ENCODE data around the gene BHLHE40. TPM values are rescaled to one million over a fixed set of nuclear protein-coding genes. Genes with fewer than 3 reads are reported as not detected.
A peak's percentile ranks its signal among the peaks of the same experiment; 100 is the strongest.
"Not testable (repeated sequence)": the region's sequence is repeated elsewhere in the genome, so short reads cannot be mapped to it uniquely, and the experiment has no call there.

The BHLHE40 gene
- polyA plus RNA-seq, 3 donors = 39.0 to 138 (median 80.4) TPM

DNA sequence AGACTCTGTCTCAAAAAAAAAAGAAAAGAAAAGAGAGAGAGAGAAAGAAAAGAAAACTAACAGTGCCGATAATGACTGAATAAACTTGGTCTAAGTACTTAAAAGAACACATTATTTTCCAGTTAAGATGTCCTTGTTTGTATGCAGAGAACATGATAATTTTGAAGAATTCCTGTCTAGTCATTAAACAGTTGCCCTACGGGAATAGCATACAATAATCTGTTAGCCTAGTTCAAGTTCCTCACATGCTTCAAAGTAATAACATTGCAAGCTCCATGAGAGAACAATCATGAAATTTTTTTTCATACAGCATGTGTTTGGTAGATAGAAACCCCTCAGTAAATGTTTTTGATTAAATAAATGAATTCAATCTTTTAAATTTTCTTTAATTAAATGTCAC is 23.1 kb upstream of the BHLHE40 start:
- H3K27ac ChIP-seq (ENCODE audit: low read depth, low read length) = no peak overlapping the region
- 75 to 93% (median 88%) methylated on average over 2 of the region's 2 CpGs for WGBS, 3 donors

DNA sequence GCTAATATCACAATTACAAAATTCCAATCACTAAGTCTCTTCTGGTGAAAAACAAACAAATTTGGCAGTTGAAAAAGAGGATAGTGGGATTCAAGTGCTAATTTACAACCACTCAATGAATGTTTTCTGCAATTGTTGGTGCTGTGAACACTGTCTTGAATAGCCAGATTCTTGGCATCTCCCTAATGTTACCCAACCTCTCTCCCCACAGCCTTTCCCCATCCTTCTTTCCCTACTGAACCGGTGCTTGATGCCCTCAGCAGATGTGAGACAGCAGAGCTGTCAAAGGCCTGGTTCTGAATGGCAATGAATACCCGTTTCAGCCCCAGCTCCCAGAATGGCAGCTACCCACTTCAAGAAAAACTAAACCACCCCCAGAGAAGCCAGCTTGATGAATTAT is 22.5 kb upstream of the BHLHE40 start:
- H3K27ac ChIP-seq (ENCODE audit: low read depth, low read length) = no peak overlapping the region
- 68 to 92% (median 88%) methylated on average over 2 of the region's 2 CpGs for WGBS, 3 donors

DNA sequence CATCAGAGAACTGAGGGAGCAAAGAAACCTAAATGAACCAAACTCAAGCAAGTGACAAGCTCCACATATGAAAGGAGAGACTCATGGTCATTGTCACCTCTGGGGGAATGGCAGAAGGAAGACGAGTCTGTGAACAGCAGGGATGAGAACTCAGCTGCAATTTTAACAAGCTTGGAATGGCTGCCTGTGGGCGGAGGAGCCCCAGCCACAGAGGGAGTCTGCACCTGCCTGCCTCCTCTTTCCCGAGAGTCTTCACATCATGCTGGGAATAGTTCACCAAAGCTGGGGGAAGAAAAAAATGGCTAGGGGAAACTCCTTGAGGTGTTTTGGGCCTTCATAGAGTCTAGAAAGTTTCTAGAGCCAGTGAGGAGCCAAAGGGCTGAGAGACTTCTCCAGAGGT is 21.3 kb upstream of the BHLHE40 start:
- 85 to 92% (median 92%) methylated on average over 3 of the region's 3 CpGs for WGBS, 3 donors
- H3K27ac ChIP-seq (ENCODE audit: low read depth, low read length) = no peak overlapping the region

DNA sequence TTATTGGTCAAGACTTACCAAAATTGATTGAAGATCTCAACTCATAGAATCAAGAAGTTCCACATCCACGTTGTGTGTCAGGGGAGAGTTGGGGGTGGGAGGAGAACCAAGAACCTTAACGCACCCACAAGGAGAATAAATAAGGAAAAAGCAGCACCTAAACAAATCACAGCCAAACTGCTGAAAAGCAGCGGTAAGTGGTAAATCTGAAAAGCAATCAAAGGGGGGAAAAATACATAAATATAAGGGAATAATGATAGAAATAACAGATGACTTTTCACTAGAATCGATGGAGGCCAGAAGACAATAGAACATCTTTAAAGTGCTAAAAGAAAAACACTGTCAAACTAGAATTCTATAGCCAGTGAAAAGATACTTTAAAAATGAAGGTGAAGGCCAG is 20.1 kb upstream of the BHLHE40 start:
- H3K27ac ChIP-seq (ENCODE audit: low read depth, low read length) = no peak overlapping the region
- 70 to 96% (median 96%) methylated on average over 4 of the region's 4 CpGs for WGBS, 3 donors

DNA sequence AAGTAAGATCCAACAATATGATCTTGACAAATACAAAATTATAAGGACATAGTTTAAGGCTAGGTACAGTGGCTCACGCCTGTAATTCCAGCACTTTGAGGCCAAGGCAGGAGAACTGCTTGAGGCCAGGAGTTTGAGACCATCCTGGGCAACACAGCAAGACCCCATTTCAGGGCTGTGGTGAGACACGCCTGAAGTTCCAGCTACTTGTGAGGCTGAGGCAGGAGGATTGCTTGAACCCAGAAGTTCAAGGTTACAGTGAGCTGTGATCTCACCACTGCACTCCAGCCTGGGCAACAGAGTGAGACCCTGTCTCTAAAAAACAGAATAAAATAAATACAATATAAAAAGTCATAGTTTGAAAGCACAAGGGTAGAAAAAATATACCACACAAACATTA is 17.4 kb upstream of the BHLHE40 start:
- 96 to 98% (median 97%) methylated on average over 2 of the region's 2 CpGs for WGBS, 3 donors
- not testable (repeated sequence) for H3K27ac ChIP-seq (ENCODE audit: low read depth, low read length)

DNA sequence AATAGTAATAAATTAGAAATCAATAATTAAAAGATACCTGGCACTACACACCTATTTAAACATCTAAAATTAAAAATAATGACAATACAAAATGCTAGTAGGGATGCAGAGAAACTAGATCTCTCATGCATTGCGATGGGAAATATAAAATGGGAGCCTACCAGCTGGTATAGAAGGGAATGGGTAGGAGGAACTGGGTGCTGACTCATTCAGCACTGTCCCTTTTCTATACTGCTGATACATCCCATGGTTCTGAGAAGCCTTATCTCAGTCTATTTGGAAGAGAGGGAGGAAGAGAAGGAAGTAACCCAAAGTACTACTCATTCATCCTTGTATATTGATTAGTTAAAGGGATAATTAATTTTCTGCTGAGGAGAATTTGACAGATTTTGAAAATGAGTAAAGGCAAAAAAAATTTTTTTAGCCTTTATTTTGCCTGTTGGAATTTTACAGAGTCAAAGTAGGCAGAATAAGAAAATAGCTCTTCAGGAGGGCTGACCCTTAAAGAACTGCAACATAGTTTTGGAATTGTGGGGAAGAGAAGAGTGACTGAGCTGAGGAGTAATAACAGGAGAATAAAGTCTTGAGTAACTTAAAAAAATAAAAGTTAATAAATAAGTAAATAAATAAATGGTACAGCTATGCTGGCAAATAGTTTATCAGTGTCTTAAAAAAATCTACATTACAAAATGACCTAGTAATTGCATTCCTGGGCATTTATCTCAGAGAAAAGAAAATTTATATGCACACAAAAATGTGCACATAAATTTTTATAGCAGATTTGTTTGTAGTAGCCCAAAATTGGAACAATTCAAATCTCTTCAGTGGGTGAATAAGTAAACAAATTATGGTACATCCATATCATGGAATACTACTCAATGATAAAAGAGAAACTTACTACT is 15.3 kb upstream of the BHLHE40 start:
- 94 to 100% (median 98%) methylated on average over 1 of the region's 1 CpG for WGBS, 3 donors
- no peak overlapping the region for H3K27ac ChIP-seq (ENCODE audit: low read depth, low read length)

DNA sequence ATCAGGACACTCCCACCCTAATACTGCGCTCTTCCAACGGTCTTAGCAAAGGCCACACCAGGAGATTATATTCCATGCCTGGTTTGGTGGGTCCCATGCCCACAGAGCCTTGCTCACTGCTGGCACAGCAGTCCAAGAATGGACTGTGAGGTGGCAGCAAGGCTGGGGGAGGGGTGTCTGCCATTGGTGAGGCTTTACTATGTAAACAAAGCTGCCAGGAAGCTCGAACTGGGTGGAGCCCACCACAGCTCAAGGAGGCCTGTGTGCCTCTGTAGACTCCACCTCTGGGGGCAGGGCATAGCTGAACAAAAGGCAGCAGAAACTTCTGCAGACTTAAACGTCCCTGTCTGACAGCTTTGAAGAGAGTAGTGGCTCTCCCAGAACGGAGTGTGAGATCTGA is 13.2 kb upstream of the BHLHE40 start:
- not testable (repeated sequence) for H3K27ac ChIP-seq (ENCODE audit: low read depth, low read length)
- WGBS, 3 donors = 51 to 68% (median 55%) methylated on average over 5 of the region's 5 CpGs

DNA sequence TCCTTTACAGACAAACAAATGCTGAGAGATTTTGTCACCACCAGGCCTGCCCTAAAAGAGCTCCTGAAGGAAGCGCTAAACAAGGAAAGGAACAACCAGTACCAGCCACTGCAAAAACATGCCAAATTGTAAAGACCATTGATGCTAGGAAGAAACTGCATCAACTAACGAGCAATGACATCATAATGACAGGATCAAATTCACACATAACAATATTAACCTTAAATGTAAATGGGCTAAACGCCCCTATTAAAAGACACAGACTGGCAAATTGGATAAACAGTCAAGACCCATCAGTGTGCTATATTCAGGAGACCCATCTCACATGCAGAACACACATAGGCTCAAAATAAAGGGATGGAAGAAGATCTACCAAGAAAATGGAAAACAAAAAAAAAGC is 11.6 kb upstream of the BHLHE40 start:
- not testable (repeated sequence) for H3K27ac ChIP-seq (ENCODE audit: low read depth, low read length)
- WGBS, 3 donors = 73 to 83% (median 82%) methylated on average over 3 of the region's 3 CpGs

DNA sequence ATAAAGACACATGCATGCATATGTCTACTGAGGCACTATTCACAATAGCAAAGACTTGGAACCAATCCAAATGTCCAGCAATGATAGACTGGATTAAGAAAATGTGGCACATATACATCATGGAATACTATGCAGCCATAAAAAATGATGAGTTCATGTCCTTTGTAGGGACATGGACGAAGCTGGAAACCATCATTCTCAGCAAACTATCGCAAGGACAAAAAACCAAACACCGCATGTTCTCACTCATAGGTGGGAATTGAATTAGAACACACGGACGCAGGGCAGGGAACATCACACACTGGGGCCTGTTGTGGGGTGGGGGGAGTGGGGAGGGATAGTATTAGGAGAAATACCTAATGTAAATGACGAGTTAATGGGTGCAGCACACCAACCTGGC is 7.8 kb upstream of the BHLHE40 start:
- not testable (repeated sequence) for H3K27ac ChIP-seq (ENCODE audit: low read depth, low read length)
- 93 to 98% (median 95%) methylated on average over 6 of the region's 6 CpGs for whole genome bisulfite sequencing, 3 donors

DNA sequence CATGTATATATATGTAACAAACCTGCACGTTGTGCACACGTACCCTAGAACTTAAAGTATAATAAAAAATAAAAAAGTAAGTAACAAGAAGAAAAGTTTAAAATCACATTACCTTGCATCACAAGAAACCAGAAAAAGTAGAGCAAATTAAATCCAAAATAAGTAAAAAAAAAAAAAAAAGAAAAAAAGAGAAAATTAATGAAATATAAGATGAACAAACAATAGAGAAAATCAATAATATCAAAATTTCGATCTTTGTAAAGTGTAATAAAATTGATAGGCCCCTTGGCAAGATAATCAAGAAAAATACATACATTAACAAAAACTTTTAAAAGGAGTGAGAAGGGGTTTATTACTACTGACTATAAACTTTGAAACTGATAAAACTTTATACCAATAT is 7.4 kb upstream of the BHLHE40 start:
- no peak overlapping the region for H3K27ac ChIP-seq (ENCODE audit: low read depth, low read length)
- WGBS, 3 donors = 91 to 95% (median 92%) methylated on average over 3 of the region's 3 CpGs

DNA sequence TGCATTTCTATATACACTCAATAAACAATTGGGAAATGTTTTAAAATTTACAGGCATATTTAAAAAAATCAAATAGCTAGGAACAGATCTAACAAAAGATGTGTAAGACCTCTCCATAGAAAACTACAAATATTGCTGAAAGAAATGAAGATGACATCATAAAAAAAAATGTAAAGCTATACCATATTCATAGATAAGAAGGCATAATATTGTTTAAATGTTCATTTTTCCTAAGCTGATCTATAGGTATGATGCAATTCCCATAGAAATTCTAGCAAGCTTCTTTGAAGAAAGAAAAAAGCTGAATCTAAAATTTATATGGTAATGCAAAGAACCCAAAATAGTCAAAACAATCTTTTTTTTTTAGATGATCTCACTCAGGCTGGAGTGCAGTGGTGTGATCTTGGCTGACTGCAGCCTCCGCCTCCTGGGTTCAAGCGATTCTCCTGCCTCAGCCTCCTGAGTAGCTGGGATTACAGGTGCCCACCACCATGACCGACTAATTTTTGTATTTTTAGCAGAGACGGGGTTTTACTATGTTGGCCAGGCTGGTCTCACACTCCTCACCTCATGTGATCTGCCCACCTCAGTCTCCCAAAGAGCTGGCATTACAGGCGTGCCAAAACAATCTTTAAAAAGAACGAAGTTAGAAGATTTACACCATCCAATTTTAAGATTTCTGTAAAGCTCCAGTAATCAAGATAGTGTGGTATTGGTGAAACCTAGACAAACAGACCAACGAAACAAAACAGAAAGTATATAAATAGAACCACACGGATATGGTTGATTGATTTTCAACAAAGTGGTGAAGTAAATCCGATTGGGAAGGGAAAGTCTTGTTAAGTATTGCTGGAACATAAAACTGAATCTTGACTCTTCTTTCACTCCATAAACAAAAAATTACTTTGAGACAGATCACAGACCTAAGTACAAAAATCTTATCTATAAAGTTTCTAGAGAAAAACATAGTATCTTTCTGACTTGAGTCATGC is 6.3 kb upstream of the BHLHE40 start:
- WGBS, 3 donors = 64 to 91% (median 90%) methylated on average over 9 of the region's 9 CpGs

DNA sequence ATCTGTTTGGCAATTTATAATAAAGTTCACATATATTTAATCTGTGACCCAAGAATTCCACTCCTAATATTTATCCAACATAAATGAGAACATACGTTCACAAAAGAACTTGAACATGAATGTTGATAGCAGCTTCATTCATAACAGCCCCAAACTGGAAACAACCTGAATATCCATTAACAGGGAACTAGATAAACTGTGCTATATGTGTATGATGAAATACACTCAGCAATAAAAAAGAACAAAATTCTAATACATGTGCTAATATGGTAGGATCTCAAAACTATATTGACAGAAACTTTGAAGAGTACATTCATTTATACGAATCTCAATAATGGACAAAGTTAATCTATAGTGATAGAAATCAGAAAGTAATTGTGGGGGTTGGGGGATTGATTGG is 5.1 kb upstream of the BHLHE40 start:
- no peak overlapping the region for H3K27ac ChIP-seq (ENCODE audit: low read depth, low read length)
- 81 to 94% (median 92%) methylated on average over 2 of the region's 2 CpGs for WGBS, 3 donors

More for the DNA sequence above, 6.3 kb upstream of the BHLHE40 start:
- H3K27ac ChIP-seq (ENCODE audit: low read depth, low read length) = no peak overlapping the region

DNA sequence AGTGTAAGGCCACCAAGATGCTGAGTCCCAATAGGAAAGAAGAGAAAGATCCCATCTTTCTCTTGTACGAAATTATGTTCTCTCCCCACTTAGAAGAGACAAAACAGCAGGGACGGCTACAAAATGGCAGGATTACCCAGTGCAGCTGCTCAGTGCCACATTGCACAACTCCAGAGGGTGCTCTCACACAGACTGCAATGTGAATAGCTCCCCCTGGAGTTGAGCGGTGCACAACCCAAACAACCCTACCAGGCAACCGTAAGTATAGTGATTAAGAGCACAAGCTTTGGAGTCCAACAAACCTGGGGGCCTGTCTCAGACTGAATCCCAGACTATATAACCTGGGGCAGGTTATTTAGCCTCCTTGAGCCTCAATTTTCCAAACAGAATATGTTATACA is 3.1 kb upstream of the BHLHE40 start:
- WGBS, 3 donors = 61 to 67% (median 65%) methylated on average over 4 of the region's 4 CpGs
- H3K27ac ChIP-seq (ENCODE audit: low read depth, low read length) = no peak overlapping the region

DNA sequence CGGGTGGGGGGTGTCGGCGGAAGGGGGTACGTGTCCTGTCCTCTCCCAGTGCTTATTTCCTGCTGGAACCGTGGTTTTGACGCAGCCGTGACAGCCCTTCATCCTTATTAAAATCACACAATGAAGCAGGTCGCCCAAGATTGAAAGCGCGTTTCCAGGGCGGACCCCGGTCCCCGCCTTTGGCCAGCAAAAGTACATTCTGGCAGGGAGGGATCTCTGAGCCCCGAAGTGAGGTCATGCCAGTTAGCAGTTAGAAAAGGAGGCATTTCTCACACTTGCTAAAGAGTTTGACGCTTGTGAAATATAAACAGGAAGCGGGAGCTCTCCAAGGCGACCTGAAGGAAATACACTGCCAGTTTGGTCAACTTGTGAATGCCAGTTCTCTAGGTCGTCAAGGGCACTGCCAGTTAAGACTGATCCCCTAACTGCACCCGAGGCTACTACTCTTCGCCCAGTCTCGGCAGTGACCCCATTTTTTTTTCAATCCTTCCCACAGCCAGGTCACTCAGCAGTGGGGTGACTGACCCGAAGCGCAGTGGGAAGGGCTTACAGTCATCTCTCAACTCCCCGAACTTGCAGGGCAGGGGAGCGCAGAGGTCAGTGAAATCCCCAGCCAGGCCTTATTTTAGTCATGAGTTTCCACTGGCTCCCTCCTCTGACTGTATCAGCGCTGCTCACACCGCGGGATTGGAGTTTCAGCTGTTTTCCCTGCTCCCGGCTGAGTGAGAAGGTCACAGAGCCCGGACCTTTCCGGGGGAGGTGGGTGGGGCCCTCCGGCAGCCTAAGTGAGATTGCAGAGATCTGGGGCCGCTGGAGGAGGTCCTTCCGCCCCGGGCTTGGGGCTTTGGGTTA is 2.0 kb upstream of the BHLHE40 start:
- H3K27ac ChIP-seq (ENCODE audit: low read depth, low read length) = peak overlapping the region; percentile 99
- WGBS, 3 donors = 7 to 13% (median 9%) methylated on average over 35 of the region's 35 CpGs

DNA sequence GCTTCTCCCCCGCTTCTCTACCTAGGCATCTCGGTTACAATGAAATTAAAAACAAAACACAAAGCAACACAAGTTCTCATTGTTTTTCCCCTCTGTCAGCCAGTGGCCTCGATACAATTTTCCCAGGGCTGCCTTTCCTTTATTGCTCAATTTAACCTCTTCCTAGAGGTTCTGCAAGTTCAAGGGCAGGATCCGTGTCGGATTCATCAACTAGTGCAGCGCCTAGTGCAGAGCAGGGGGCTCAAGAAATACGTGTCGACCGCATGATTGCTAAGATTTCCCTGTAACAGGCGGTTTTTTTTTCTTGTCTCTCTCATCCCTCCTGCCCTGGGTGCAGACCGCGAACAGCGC is 1.4 kb upstream of the BHLHE40 start:
- peak overlapping the region; percentile 99 for H3K27ac ChIP-seq (ENCODE audit: low read depth, low read length)
- 0% methylated on average over 13 of the region's 13 CpGs for WGBS, 3 donors

DNA sequence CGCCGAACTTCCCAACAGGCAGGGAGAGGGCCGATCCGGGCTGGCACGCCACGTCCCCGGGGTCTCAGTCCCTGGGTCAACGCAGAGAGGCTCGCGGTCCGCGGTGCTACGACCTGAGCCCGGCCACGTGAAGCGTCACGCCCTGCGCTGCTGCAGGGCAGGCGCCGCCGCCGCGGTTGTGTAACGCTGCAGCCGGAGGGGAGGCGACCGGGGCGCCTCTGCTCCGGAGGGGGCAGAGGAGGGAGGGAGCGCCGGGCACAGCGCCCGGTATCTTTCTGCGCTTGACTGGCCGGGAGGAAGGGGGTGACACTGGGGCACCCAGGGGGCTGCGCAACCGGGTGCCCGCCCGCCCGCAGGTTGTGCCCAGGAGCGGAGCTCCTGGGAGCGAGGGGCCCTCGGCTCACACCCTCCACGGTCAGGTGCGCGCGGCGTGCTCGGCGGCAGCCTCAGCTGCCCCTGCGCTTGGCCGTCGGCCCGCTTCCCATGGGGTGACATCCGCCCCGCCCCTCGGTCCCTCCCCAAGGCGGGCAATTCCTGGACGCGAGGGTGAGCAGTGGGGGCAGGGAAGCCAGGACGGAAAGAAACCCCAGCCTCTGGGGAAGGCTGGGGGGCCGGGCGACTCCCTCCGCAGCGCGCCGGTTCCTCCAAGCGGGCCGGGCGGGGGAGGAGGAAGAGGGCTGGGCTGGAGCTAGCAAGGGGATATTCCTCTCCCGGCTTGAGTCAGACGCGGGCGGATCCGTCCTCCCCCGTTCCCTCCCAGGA is 852 bp upstream of the BHLHE40 start:
- peak overlapping the region; percentile 99 for H3K27ac ChIP-seq (ENCODE audit: low read depth, low read length)
- WGBS, 3 donors = 0 to 1% (median 0%) methylated on average over 57 to 75 of the region's 76 CpGs

DNA sequence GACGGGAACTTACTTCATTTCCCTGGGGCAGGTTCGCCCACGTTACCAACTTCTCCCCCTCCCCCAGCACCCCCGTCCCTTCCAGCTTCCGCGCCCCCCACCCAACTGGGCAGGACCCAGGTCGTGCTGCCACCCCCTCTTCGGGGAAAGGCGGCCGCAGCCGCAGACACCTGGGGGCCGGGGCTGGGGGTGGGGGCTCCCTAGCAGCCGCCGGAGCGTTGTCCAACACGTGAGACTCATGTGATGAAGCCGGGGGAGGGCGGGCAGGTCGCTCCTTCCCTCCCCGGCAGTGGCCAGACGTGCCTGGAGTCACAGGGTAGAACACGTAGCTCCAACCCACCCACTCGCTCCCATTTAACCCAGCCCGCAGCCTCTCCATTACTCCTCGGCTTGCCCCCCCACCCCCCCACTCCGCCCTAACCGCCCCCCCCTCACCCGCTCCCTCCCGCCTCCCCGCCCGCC is 240 bp upstream of the BHLHE40 start:
- peak overlapping the region; percentile 98 for H3K27ac ChIP-seq (ENCODE audit: low read depth, low read length)
- WGBS, 3 donors = 0 to 1% (median 0%) methylated on average over 26 to 31 of the region's 31 CpGs

Data from adipose tissue (tissue), 3 donors.